ENCODE data around the gene NRG2. TPM values are rescaled to one million over a fixed set of nuclear protein-coding genes. Genes with fewer than 3 reads are reported as not detected.

NRG2 gene
- polyA plus RNA-seq, 1 of the 3 experiments (the other 2 are of a cell fraction): 3.7 TPM

DNA sequence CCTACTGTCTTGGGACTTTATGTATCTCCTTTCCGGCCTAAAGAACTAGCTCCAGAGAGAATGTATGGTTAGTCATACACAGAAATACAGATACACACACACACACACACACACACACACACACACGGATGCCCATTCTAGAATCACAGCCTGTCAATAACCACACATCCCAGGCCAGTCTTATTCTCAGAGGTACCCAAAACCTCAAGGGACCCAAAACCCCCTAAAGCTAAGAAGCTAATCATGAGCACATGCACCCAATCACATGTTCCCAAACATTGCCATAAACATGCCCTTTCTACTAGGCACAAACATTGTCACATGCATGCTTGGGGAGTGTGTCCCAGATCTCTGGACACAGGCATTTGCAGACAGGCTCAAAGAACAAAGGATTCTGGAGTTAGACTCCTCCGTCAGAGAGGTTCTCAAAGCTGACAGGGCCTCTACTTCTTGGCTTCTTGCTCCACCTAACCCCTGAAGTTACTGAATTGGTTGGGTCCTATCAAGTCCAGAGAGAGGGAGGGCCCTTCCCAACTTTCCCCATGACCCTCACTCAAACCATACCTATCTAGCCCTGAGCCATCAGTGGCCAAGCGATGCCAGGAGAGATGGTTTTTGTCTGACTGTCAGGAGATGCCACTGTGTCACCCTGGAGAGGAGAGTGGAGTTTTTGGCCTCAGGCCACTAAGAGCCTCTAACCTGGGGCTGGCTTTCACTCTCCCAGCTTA is 78.7 kb downstream of the NRG2 start:
- Histone ChIP-seq H3F3A (replicated peaks; ENCODE audit: insufficient read depth) (no peaks in the 10 kb centered on the region), H3K4me3 (ENCODE audit: low read depth in 2 of 2, low read length in 1 of 2) (no peak overlapping the region), H4K20me1 (ENCODE audit: insufficient read depth) (no peaks in the 10 kb centered on the region), H3K9me2 (no peaks in the 10 kb centered on the region), H2AFZ (ENCODE audit: low read depth) (no peak overlapping the region), H3K27ac (ENCODE audit: low read depth in 2 of 2, low read length in 1 of 2) (no peak overlapping the region), H3K9ac (no peak overlapping the region), H3K36me3 (replicated peaks in 1 of 2; ENCODE audit: control insufficient read depth in 1 of 2, insufficient read depth in 2 of 2, low read length in 1 of 2) (no peaks in the 10 kb centered on the region), H3K9me3 (no peaks in the 10 kb centered on the region), H3K27me3 (ENCODE audit: insufficient read depth) (no peaks in the 10 kb centered on the region), H3K4me2 (no peak overlapping the region), H3K79me2 (ENCODE audit: insufficient read depth) (no peaks in the 10 kb centered on the region), H3K4me1 (ENCODE audit: control insufficient read depth in 1 of 2, insufficient read depth in 2 of 2, low read depth in 1 of 2, low read length in 1 of 2) (peaks cover 0 to 16% of the 10 kb centered on the region in 2 experiments; a peak in 1 of 4 replicates)
- DNase-seq: no peak
- ChIA-PET CTCF (interaction anchor here (0.6 to 14.8 kb wide), 11 partner anchors 8 to 199 kb away, joined by 3 to 484 read pairs (median 3); partner anchors contain the start of gene NRG2), POLR2A (no interaction called here)
- WGBS (ENCODE audit: low lambda C conversion rate): 91% methylated on average over 3 of the region's 4 CpGs
- TF ChIP-seq CHD2 (IDR thresholded peaks at IDR 0.05; ENCODE audit: low read length, partially characterized antibody) (no peak), ELF1 (IDR thresholded peaks at IDR 0.05) (no peak), SMC3 (IDR thresholded peaks at IDR 0.05; ENCODE audit: low read depth, low read length) (no peak), RFX5 (IDR thresholded peaks at IDR 0.05; ENCODE audit: low read length) (no peak), EZH2phosphoT487 (IDR thresholded peaks at IDR 0.05; ENCODE audit: borderline replicate concordance, low read depth) (no peak), FOSL2 (IDR thresholded peaks at IDR 0.05; ENCODE audit: borderline replicate concordance, low read depth) (no peak), RCOR1 (IDR thresholded peaks at IDR 0.05; ENCODE audit: low read length) (no peak), FOXM1 (IDR thresholded peaks at IDR 0.05; ENCODE audit: low read depth) (no peak), GABPA (IDR thresholded peaks at IDR 0.05; ENCODE audit: low read depth) (no peak), MEF2A (IDR thresholded peaks at IDR 0.05; ENCODE audit: borderline replicate concordance, low read depth) (no peak), TCF12 (IDR thresholded peaks at IDR 0.05) (no peak), MXI1 (IDR thresholded peaks at IDR 0.05; ENCODE audit: low read depth, low read length) (no peak), YY1 (IDR thresholded peaks at IDR 0.05; ENCODE audit: low read depth) (no peak), SIN3A (IDR thresholded peaks at IDR 0.05; ENCODE audit: borderline replicate concordance, low read depth, low read length) (no peak)
- TF ChIP-seq, protein P1, sequence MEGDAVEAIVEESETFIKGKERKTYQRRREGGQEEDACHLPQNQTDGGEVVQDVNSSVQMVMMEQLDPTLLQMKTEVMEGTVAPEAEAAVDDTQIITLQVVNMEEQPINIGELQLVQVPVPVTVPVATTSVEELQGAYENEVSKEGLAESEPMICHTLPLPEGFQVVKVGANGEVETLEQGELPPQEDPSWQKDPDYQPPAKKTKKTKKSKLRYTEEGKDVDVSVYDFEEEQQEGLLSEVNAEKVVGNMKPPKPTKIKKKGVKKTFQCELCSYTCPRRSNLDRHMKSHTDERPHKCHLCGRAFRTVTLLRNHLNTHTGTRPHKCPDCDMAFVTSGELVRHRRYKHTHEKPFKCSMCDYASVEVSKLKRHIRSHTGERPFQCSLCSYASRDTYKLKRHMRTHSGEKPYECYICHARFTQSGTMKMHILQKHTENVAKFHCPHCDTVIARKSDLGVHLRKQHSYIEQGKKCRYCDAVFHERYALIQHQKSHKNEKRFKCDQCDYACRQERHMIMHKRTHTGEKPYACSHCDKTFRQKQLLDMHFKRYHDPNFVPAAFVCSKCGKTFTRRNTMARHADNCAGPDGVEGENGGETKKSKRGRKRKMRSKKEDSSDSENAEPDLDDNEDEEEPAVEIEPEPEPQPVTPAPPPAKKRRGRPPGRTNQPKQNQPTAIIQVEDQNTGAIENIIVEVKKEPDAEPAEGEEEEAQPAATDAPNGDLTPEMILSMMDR (IDR thresholded peaks at IDR 0.05): no peak
- TF ChIP-seq, protein P2, sequence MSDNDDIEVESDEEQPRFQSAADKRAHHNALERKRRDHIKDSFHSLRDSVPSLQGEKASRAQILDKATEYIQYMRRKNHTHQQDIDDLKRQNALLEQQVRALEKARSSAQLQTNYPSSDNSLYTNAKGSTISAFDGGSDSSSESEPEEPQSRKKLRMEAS (IDR thresholded peaks at IDR 0.05; ENCODE audit: low read depth): no peak
- TF ChIP-seq, protein P3, sequence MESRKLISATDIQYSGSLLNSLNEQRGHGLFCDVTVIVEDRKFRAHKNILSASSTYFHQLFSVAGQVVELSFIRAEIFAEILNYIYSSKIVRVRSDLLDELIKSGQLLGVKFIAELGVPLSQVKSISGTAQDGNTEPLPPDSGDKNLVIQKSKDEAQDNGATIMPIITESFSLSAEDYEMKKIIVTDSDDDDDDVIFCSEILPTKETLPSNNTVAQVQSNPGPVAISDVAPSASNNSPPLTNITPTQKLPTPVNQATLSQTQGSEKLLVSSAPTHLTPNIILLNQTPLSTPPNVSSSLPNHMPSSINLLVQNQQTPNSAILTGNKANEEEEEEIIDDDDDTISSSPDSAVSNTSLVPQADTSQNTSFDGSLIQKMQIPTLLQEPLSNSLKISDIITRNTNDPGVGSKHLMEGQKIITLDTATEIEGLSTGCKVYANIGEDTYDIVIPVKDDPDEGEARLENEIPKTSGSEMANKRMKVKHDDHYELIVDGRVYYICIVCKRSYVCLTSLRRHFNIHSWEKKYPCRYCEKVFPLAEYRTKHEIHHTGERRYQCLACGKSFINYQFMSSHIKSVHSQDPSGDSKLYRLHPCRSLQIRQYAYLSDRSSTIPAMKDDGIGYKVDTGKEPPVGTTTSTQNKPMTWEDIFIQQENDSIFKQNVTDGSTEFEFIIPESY (IDR thresholded peaks at IDR 0.05; ENCODE audit: borderline replicate concordance, low read depth): no peak
- TF ChIP-seq, protein P4, sequence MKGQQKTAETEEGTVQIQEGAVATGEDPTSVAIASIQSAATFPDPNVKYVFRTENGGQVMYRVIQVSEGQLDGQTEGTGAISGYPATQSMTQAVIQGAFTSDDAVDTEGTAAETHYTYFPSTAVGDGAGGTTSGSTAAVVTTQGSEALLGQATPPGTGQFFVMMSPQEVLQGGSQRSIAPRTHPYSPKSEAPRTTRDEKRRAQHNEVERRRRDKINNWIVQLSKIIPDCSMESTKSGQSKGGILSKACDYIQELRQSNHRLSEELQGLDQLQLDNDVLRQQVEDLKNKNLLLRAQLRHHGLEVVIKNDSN (IDR thresholded peaks at IDR 0.05; ENCODE audit: borderline replicate concordance, low read depth): no peak
- TF ChIP-seq, protein P5, sequence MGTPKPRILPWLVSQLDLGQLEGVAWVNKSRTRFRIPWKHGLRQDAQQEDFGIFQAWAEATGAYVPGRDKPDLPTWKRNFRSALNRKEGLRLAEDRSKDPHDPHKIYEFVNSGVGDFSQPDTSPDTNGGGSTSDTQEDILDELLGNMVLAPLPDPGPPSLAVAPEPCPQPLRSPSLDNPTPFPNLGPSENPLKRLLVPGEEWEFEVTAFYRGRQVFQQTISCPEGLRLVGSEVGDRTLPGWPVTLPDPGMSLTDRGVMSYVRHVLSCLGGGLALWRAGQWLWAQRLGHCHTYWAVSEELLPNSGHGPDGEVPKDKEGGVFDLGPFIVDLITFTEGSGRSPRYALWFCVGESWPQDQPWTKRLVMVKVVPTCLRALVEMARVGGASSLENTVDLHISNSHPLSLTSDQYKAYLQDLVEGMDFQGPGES (IDR thresholded peaks at IDR 0.05; ENCODE audit: low read depth, low read length): no peak
- TF ChIP-seq, protein P6, sequence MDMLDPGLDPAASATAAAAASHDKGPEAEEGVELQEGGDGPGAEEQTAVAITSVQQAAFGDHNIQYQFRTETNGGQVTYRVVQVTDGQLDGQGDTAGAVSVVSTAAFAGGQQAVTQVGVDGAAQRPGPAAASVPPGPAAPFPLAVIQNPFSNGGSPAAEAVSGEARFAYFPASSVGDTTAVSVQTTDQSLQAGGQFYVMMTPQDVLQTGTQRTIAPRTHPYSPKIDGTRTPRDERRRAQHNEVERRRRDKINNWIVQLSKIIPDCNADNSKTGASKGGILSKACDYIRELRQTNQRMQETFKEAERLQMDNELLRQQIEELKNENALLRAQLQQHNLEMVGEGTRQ (IDR thresholded peaks at IDR 0.05; ENCODE audit: borderline replicate concordance, low read depth, low read length): no peak
